Measurements from ENCODE around the gene PELI2. TPM values are rescaled to one million over a fixed set of nuclear protein-coding genes. Genes with fewer than 3 reads are reported as not detected.
A peak's percentile ranks its signal among the peaks of the same experiment; 100 is the strongest.

The PELI2 gene
- total and polyA plus RNA-seq, 2 of the 4 experiments (the other 2 are of a cell fraction): 6.0 to 36.7 TPM

DNA sequence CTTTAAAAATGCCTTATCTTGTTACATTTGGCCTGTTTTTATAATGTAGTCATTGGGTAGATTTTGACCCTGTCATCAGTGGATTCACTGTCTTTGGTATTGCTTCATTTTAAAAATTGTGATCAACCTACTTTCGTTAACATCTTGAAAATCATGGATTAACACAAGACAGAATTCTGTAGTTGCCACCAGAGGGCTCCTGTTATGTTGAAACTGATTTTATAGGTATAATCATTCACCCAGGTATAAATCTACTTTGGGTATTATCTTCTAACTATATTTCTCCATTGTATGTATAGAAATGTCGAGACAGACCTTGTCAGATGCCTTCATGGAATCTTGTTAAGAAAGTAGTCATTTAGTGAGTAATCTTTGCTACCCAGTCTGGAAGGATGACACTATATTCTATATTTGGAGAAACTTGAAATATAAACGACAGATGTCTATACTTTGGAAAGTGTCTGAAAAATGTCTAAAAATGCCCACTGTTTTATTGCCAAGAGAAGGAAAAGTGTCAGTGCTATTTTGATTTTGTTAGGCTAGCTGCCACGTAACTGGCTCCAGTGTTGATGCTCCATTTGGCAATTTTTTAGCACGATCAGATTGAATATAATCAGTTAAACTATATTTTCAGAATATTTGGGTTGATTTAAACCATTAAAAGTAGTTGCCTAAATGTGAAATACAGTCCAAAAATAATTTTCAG, 129.4 kb downstream of the PELI2 start:
- Histone ChIP-seq H3K4ac (ENCODE audit: low read depth, low read length) (no peak overlapping the region), H3K79me1 (ENCODE audit: low read depth in 1 of 2, low read length in 2 of 2) (peaks cover 7 to 29% of the 10 kb centered on the region in 2 experiments), H4K20me1 (ENCODE audit: insufficient read depth, low read length) (no peaks in the 10 kb centered on the region), H4K8ac (ENCODE audit: low read depth in 2 of 2, low read length in 2 of 2) (no peak overlapping the region), H2AK5ac (ENCODE audit: low read depth, low read length) (no peak overlapping the region), H3K23ac (ENCODE audit: low read depth, low read length) (no peak overlapping the region), H3K36me3 (ENCODE audit: control insufficient read depth, insufficient read depth, low read length) (peaks cover 3% of the 10 kb centered on the region; the same call in 1 of the 2 replicates), H3K4me3 (ENCODE audit: insufficient read depth, low read depth, low read length) (no peak overlapping the region), H2BK120ac (ENCODE audit: low read depth, low read length) (no peak overlapping the region), H4K5ac (ENCODE audit: low read depth, low read length) (no peak overlapping the region), H2BK15ac (ENCODE audit: low read depth, low read length) (no peak overlapping the region), H3K27me3 (ENCODE audit: control insufficient read depth, insufficient read depth, low read length) (no peaks in the 10 kb centered on the region), H3K18ac (ENCODE audit: low read depth, low read length) (no peak overlapping the region), H4K91ac (ENCODE audit: insufficient read depth, low read depth, low read length) (no peak overlapping the region), H2BK20ac (ENCODE audit: low read depth, low read length) (no peak overlapping the region), H3K9ac (ENCODE audit: low read depth, low read length) (no peak overlapping the region), H2AK9ac (replicated peaks; ENCODE audit: low read depth, low read length, poor library complexity) (no peak overlapping the region), H3K4me1 (ENCODE audit: control insufficient read depth, insufficient read depth, low read length) (peaks cover 9% of the 10 kb centered on the region; the same call in 1 of the 2 replicates), H3K14ac (replicated peaks; ENCODE audit: low read depth, low read length) (no peak overlapping the region), H3K4me2 (ENCODE audit: low read depth, low read length) (no peak overlapping the region), H2AFZ (replicated peaks; ENCODE audit: low read length, poor library complexity) (no peak overlapping the region), H3K27ac (ENCODE audit: insufficient read depth, low read length) (no peak overlapping the region), H2BK5ac (ENCODE audit: low read depth, low read length, poor library complexity, severe bottlenecking) (no peak overlapping the region), H3K56ac (ENCODE audit: extremely low read depth, insufficient read depth, low read length) (no peak overlapping the region), H3K9me3 (ENCODE audit: control insufficient read depth, insufficient read depth, low read length) (no peaks in the 10 kb centered on the region), H3K9me1 (ENCODE audit: insufficient read depth, low read length) (peaks cover 9% of the 10 kb centered on the region; the same call in 1 of the 2 replicates)
- intact Hi-C loops (cut with micrococcal nuclease) (loop anchor here (2.0 kb wide), 1 partner anchor 93 kb away; no protein-coding TSS in a partner anchor), dilution Hi-C loops (cut with HindIII; ENCODE audit: low sequenced_read_pairs, unreplicated experiment) (no loop called here), in situ Hi-C loops (cut with MboI; ENCODE audit: low sequenced_read_pairs) (no loop called here)
- ChIA-PET CTCF (no interaction called here), POLR2A (ENCODE audit: unreplicated experiment) (no interaction called here)
- no TSS peak for BruUV-seq (replicated peaks)
- TF ChIP-seq RCOR1 (IDR thresholded peaks at IDR 0.05; ENCODE audit: insufficient replicate concordance, low read length) (no peak), POLR2A (IDR thresholded peaks at IDR 0.05; ENCODE audit: low read depth, low read length) (no peak), FOS (IDR thresholded peaks at IDR 0.05; ENCODE audit: low read depth, low read length) (no peak), SMC3 (IDR thresholded peaks at IDR 0.05; ENCODE audit: low read depth, low read length) (peak; percentile 42; the same call in 1 of the 2 replicates), CEBPB (IDR thresholded peaks at IDR 0.05; ENCODE audit: low read depth, low read length) (peak; percentile 18; the same call in 1 of the 2 replicates), RAD21 (IDR thresholded peaks at IDR 0.05; ENCODE audit: low read length) (peak; percentile 38)
- TF ChIP-seq, protein P1, sequence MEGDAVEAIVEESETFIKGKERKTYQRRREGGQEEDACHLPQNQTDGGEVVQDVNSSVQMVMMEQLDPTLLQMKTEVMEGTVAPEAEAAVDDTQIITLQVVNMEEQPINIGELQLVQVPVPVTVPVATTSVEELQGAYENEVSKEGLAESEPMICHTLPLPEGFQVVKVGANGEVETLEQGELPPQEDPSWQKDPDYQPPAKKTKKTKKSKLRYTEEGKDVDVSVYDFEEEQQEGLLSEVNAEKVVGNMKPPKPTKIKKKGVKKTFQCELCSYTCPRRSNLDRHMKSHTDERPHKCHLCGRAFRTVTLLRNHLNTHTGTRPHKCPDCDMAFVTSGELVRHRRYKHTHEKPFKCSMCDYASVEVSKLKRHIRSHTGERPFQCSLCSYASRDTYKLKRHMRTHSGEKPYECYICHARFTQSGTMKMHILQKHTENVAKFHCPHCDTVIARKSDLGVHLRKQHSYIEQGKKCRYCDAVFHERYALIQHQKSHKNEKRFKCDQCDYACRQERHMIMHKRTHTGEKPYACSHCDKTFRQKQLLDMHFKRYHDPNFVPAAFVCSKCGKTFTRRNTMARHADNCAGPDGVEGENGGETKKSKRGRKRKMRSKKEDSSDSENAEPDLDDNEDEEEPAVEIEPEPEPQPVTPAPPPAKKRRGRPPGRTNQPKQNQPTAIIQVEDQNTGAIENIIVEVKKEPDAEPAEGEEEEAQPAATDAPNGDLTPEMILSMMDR (conservative IDR thresholded peaks at IDR 0.05; ENCODE audit: low read depth, low read length): peak; percentile 43
- no CpG with 5 or more reads among the region's 5 CpGs for WGBS, 2 experiments (ENCODE audit: extremely low coverage in 2 of 2, insufficient read length in 1 of 2)
- DNase-seq: peak; percentile 31
- ATAC-seq (ENCODE audit: low read depth): no peak
